GM06990 (cell line): ENCODE results near the gene GCGR.

ENCODE experiments used
- DNase-seq: peaks from one replicate; pipeline ENCODE4 v3.0.0-alpha.2; 2011; ENCODE audit not compliant: insufficient read length; ENCODE audit errors: extremely low read depth
- H3K27me3 ChIP-seq: replicated peaks from 2 replicates; pipeline ENCODE4 v1.6.0; 2011; ENCODE audit warnings: low read length; ENCODE audit not compliant: control insufficient read depth, insufficient read depth
- H3K36me3 ChIP-seq: 2 replicates; pipeline ENCODE4 v1.5.1; 2011; ENCODE audit warnings: low read length; ENCODE audit not compliant: control insufficient read depth, insufficient read depth
- H3K4me3 ChIP-seq: replicated peaks from 2 replicates; pipeline ENCODE4 v1.5.1; 2011; ENCODE audit warnings: low read depth, mild to moderate bottlenecking, control low read depth, low read length
- CTCF ChIP-seq: IDR thresholded peaks from 2 replicates; pipeline ENCODE4 v1.5.1; 2011; ENCODE audit warnings: low read length, control low read depth, mild to moderate bottlenecking, inconsistent platforms; ENCODE audit not compliant: insufficient read depth, poor library complexity, severe bottlenecking

Gene GCGR

GRCh38 chr17:81802048-81802758, 1.7 kb upstream of the GCGR start:
- H3K4me3 ChIP-seq, result no peak overlapping the region
- DNase-seq, result no peak
- no peaks in the 10 kb centered on the region for H3K36me3 ChIP-seq
- H3K27me3 ChIP-seq, result no peaks in the 10 kb centered on the region; the same call in 1 of the 2 replicates
- TF ChIP-seq CTCF, result no peak

GRCh38 chr17:81802856-81803643, 900 bp upstream of the GCGR start:
- no peak for TF ChIP-seq CTCF
- Histone ChIP-seq H3K36me3 (no peaks in the 10 kb centered on the region), H3K4me3 (no peak overlapping the region), H3K27me3 (no peaks in the 10 kb centered on the region; the same call in 1 of the 2 replicates)
- no peak for DNase-seq

- no peaks in the 10 kb centered on the region; the same call in 1 of the 2 replicates for H3K27me3 ChIP-seq
- no peak for DNase-seq
- no peak for TF ChIP-seq CTCF
- H3K36me3 ChIP-seq, result no peaks in the 10 kb centered on the region
- no peak overlapping the region for H3K4me3 ChIP-seq
These were observed 829 bp downstream of the GCGR start for GRCh38 chr17:81804559-81805399.

- Histone ChIP-seq H3K4me3 (no peak overlapping the region), H3K36me3 (no peaks in the 10 kb centered on the region), H3K27me3 (no peaks in the 10 kb centered on the region; the same call in 1 of the 2 replicates)
- TF ChIP-seq CTCF, result no peak
- no peak for DNase-seq
These were observed 1.9 kb downstream of the GCGR start for GRCh38 chr17:81805707-81806460.
